ENCODE results near the gene TPRX2.
"Not testable (repeated sequence)": the region's sequence is repeated elsewhere in the genome, so short reads cannot be mapped to it uniquely, and the experiment has no call there.

Gene TPRX2

DNA sequence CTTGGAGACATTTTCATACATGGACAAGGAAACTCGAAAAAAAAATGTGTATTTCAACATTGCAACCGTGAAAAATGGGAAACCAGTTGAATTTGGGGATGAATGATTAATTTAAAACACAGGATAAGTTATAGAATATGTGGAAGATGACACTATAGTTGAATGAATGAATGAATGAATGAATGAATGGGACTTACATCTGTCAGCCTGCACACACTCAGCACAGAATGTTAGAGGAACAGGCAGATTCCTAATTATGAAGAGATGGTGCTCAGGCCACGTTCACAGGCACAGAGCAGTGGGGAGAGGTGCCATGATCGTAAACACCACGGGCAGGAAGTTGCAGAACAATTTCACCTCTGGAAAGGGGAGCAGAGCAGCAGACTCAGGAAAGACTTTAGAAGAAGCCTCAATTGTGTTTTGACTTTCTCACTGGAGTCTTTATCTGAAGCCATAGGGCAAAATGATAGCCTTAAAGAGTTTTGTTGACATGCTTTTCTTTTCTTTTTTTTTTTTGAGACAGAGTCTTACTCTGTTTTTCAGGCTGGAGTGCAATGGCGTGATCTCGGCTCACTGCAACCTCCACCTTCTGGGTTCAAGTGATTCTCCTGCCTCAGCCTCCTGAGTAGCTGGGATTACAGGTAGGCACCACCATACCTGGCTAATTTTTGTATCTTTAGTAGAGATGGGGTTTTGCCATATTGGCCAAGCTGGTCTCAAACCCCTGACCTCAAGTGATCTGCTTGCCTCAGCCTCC is 32.0 kb downstream of the TPRX2 start:
- no peak overlapping the region for H3K27ac ChIP-seq (ENCODE audit: low read length)
- DNase-seq (ENCODE audit: low read depth, low spot score), result no peak
- H3K36me3 ChIP-seq (ENCODE audit: control insufficient read depth, insufficient read depth, low read length), result no peaks in the 10 kb centered on the region
- H3K27me3 ChIP-seq (ENCODE audit: control insufficient read depth, insufficient read depth, low read length), result no peaks in the 10 kb centered on the region
- 100% methylated on average over 1 of the region's 7 CpGs for WGBS (ENCODE audit: insufficient coverage, insufficient read length)
- no peaks in the 10 kb centered on the region; the same call in 1 of the 2 replicates for H3K9me3 ChIP-seq (ENCODE audit: control insufficient read depth, insufficient read depth, low read length)
- no peaks in the 10 kb centered on the region for H3K4me1 ChIP-seq (ENCODE audit: control insufficient read depth, insufficient read depth, low read length)
- H3K4me3 ChIP-seq (ENCODE audit: low read length), result no peak overlapping the region

DNA sequence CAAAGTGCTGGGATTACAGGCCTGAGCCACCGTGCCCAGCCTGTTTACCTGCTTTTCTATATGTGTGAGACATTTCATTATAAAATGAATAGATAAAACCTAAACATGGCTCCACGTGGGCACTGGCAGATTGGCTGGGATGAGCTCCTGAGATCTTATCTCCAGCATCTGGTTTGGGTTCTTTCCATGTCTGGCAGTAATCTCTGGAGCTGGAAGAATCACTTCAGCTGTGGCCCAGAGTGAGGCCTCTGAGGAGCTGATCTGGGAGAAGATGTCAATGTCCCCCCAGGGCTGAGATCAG is 32.5 kb downstream of the TPRX2 start:
- WGBS (ENCODE audit: insufficient coverage, insufficient read length), result no CpG with 5 or more reads among the region's 2 CpGs
- no peaks in the 10 kb centered on the region; the same call in 1 of the 2 replicates for H3K9me3 ChIP-seq (ENCODE audit: control insufficient read depth, insufficient read depth, low read length)
- no peaks in the 10 kb centered on the region for H3K4me1 ChIP-seq (ENCODE audit: control insufficient read depth, insufficient read depth, low read length)
- DNase-seq (ENCODE audit: low read depth, low spot score), result no peak
- no peak overlapping the region for H3K4me3 ChIP-seq (ENCODE audit: low read length)
- no peaks in the 10 kb centered on the region for H3K27me3 ChIP-seq (ENCODE audit: control insufficient read depth, insufficient read depth, low read length)
- H3K36me3 ChIP-seq (ENCODE audit: control insufficient read depth, insufficient read depth, low read length), result no peaks in the 10 kb centered on the region
- no peak overlapping the region for H3K27ac ChIP-seq (ENCODE audit: low read length)

DNA sequence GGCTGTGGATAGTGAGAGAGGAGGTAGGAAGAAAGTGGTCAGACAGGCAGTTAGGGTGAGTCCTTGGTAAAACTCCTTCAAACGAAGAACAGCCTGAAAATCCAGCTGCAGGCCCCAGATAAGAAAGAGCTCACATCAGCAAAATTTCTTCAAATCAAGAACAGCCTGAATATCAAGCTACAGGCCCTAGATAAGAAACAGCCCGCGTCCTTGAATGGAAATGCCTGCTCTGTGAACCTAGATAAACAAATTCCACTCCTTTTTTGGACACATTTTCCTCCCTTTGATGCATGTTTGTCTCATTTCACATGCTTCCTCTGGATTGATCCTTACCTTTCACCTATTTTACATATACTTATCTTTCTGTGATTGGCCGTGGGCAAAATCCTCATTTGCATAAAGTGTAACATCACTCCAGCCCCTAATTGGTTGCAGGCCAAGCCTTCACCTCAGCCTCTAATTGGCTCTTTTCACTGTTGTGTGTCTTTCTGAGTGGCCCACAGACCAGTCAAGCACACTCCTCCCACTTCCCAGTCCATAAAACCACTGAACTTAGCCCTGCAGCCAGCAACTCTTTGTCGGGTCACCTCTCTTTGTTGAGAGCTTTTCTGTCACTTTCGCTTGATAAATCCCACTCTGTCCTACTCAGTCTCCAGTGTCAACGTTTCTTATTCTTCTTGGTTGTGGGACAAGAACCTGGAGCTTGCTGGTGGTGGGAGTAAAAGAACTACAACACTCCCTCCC is 33.1 kb downstream of the TPRX2 start:
- Histone ChIP-seq H3K4me3 (ENCODE audit: low read length) (no peak overlapping the region), H3K9me3 (ENCODE audit: control insufficient read depth, insufficient read depth, low read length) (no peaks in the 10 kb centered on the region; the same call in 1 of the 2 replicates), H3K36me3 (ENCODE audit: control insufficient read depth, insufficient read depth, low read length) (no peaks in the 10 kb centered on the region), H3K27ac (ENCODE audit: low read length) (no peak overlapping the region), H3K4me1 (ENCODE audit: control insufficient read depth, insufficient read depth, low read length) (no peaks in the 10 kb centered on the region), H3K27me3 (ENCODE audit: control insufficient read depth, insufficient read depth, low read length) (no peaks in the 10 kb centered on the region)
- no peak for DNase-seq (ENCODE audit: low read depth, low spot score)
- WGBS (ENCODE audit: insufficient coverage, insufficient read length), result no CpG with 5 or more reads among the region's 7 CpGs

DNA sequence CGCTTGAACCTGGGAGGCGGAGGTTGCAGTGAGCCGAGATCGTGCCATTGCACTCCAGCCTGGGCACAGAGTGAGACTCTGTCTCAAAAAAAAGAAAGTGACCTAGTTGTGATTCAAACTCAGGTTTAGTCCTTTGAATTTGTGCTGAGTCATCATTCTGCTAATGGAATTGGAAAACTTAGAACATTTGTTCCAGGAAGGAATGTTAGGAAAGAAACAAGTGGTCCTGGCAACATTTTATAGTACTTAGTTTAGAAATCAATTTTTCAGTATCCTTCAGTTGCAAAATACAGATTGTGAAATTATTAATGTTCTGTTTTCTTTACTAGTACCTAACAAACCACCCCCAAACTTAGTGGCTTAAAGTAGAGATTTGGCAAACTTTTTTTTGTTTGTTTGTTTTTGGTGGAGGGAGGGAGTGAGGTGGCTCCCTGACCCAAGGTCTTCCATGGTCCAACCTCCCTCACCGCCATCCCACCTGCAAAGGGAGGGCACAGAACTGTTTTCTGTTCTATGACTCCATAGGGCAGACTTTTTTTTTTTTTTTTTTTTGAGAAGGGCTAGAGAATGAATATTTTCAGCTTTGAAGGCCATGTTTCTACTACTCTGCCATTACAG is 36.2 kb downstream of the TPRX2 start:
- no peak for DNase-seq (ENCODE audit: low read depth, low spot score)
- Histone ChIP-seq H3K9me3 (ENCODE audit: control insufficient read depth, insufficient read depth, low read length) (no peaks in the 10 kb centered on the region; the same call in 1 of the 2 replicates), H3K36me3 (ENCODE audit: control insufficient read depth, insufficient read depth, low read length) (no peaks in the 10 kb centered on the region), H3K4me1 (ENCODE audit: control insufficient read depth, insufficient read depth, low read length) (no peaks in the 10 kb centered on the region), H3K27me3 (ENCODE audit: control insufficient read depth, insufficient read depth, low read length) (no peaks in the 10 kb centered on the region), H3K27ac (ENCODE audit: low read length) (no peak overlapping the region), H3K4me3 (ENCODE audit: low read length) (no peak overlapping the region)
- no CpG with 5 or more reads among the region's 5 CpGs for WGBS (ENCODE audit: insufficient coverage, insufficient read length)

GRCh38 chr19:47896019-47896418 is 37.0 kb downstream of the TPRX2 start:
- Histone ChIP-seq H3K4me1 (ENCODE audit: control insufficient read depth, insufficient read depth, low read length) (no peaks in the 10 kb centered on the region), H3K4me3 (ENCODE audit: low read length) (no peak overlapping the region), H3K27ac (ENCODE audit: low read length) (no peak overlapping the region), H3K27me3 (ENCODE audit: control insufficient read depth, insufficient read depth, low read length) (no peaks in the 10 kb centered on the region), H3K36me3 (ENCODE audit: control insufficient read depth, insufficient read depth, low read length) (no peaks in the 10 kb centered on the region), H3K9me3 (ENCODE audit: control insufficient read depth, insufficient read depth, low read length) (no peaks in the 10 kb centered on the region; the same call in 1 of the 2 replicates)
- no peak for DNase-seq (ENCODE audit: low read depth, low spot score)
- WGBS (ENCODE audit: insufficient coverage, insufficient read length), result 100% methylated on average over 1 of the region's 4 CpGs

GRCh38 chr19:47896773-47897172 is 37.7 kb downstream of the TPRX2 start:
- WGBS (ENCODE audit: insufficient coverage, insufficient read length), result no CpG with 5 or more reads among the region's 5 CpGs
- Histone ChIP-seq H3K4me3 (ENCODE audit: low read length) (no peak overlapping the region), H3K27me3 (ENCODE audit: control insufficient read depth, insufficient read depth, low read length) (no peaks in the 10 kb centered on the region), H3K27ac (ENCODE audit: low read length) (no peak overlapping the region), H3K9me3 (ENCODE audit: control insufficient read depth, insufficient read depth, low read length) (no peaks in the 10 kb centered on the region; the same call in 1 of the 2 replicates), H3K4me1 (ENCODE audit: control insufficient read depth, insufficient read depth, low read length) (no peaks in the 10 kb centered on the region), H3K36me3 (ENCODE audit: control insufficient read depth, insufficient read depth, low read length) (no peaks in the 10 kb centered on the region)
- no peak for DNase-seq (ENCODE audit: low read depth, low spot score)

GRCh38 chr19:47897861-47898260 is 38.8 kb downstream of the TPRX2 start:
- Histone ChIP-seq H3K4me3 (ENCODE audit: low read length) (no peak overlapping the region), H3K36me3 (ENCODE audit: control insufficient read depth, insufficient read depth, low read length) (no peaks in the 10 kb centered on the region), H3K9me3 (ENCODE audit: control insufficient read depth, insufficient read depth, low read length) (no peaks in the 10 kb centered on the region; the same call in 1 of the 2 replicates), H3K27me3 (ENCODE audit: control insufficient read depth, insufficient read depth, low read length) (no peaks in the 10 kb centered on the region), H3K27ac (ENCODE audit: low read length) (no peak overlapping the region), H3K4me1 (ENCODE audit: control insufficient read depth, insufficient read depth, low read length) (no peaks in the 10 kb centered on the region)
- DNase-seq (ENCODE audit: low read depth, low spot score), result no peak
- WGBS (ENCODE audit: insufficient coverage, insufficient read length), result no CpG with 5 or more reads among the region's 9 CpGs

DNA sequence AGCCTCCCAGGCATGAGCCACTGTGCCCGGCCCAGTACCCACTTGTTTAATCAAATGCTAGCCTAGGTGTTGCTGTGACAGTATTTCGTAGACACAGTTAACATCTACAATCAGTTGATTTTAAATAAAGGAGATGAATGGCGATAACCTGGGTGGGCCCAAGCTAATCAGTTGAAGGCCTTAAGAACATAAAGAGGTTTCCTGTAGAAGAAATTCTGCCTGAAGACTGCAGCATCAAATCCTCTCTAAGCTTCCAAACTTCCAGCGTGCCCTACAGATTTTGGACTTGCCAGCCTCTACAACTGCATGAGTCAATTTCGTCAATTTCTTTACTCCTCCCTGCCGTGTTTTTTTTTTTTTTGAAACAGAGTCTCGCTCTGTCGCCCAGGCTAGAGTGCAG is 40.3 kb downstream of the TPRX2 start:
- H3K36me3 ChIP-seq (ENCODE audit: control insufficient read depth, insufficient read depth, low read length), result no peaks in the 10 kb centered on the region
- no peak for DNase-seq (ENCODE audit: low read depth, low spot score)
- no peak overlapping the region for H3K27ac ChIP-seq (ENCODE audit: low read length)
- H3K4me3 ChIP-seq (ENCODE audit: low read length), result no peak overlapping the region
- no peaks in the 10 kb centered on the region for H3K9me3 ChIP-seq (ENCODE audit: control insufficient read depth, insufficient read depth, low read length)
- no peaks in the 10 kb centered on the region for H3K27me3 ChIP-seq (ENCODE audit: control insufficient read depth, insufficient read depth, low read length)
- no CpG with 5 or more reads among the region's 8 CpGs for WGBS (ENCODE audit: insufficient coverage, insufficient read length)
- no peaks in the 10 kb centered on the region for H3K4me1 ChIP-seq (ENCODE audit: control insufficient read depth, insufficient read depth, low read length)

DNA sequence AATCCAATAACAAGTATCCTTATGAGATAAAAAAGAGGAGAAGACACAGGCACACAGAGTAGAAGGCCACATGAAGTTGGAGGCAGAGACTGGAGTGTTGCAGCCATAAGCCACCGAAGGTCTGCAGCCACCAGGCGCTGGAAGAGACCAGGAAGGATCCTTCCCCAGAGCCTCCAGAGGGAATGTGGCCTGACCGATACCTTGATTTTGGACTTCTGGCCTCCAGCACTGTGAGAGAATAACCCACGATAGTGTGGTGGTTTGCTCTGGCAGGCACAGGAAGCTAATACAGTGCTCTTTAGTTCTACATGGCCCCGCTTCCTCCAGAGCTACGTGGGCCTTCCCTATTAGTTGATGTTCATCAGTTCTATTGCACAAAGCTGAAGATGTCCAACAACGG is 42.3 kb downstream of the TPRX2 start:
- no peaks in the 10 kb centered on the region for H3K27me3 ChIP-seq (ENCODE audit: control insufficient read depth, insufficient read depth, low read length)
- H3K36me3 ChIP-seq (ENCODE audit: control insufficient read depth, insufficient read depth, low read length), result no peaks in the 10 kb centered on the region
- DNase-seq (ENCODE audit: low read depth, low spot score), result no peak
- WGBS (ENCODE audit: insufficient coverage, insufficient read length), result no CpG with 5 or more reads among the region's 7 CpGs
- H3K4me1 ChIP-seq (ENCODE audit: control insufficient read depth, insufficient read depth, low read length), result no peaks in the 10 kb centered on the region
- no peak overlapping the region for H3K27ac ChIP-seq (ENCODE audit: low read length)
- H3K9me3 ChIP-seq (ENCODE audit: control insufficient read depth, insufficient read depth, low read length), result no peaks in the 10 kb centered on the region
- no peak overlapping the region for H3K4me3 ChIP-seq (ENCODE audit: low read length)

DNA sequence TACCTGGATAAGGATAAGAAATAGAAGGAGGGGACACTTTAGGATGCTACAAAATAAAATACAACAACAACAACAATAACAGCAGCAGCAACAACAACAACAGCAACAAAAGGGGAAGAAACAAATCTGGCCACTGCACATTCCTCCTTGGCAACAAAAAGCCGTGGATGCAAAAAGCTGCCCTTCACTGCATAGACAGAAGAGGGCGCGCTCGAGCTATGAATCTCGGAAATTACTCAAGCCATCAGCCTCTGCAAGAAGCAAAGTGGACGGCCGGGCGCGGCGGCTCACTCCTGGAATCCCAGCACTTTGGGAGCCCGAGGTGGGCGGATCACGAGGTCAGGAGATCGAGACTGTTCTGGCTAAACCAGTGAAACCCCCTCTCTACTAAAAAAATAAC is 50.3 kb downstream of the TPRX2 start:
- H3K4me3 ChIP-seq (ENCODE audit: low read length); H3K4me1 ChIP-seq (ENCODE audit: control insufficient read depth, insufficient read depth, low read length); H3K9me3 ChIP-seq (ENCODE audit: control insufficient read depth, insufficient read depth, low read length); H3K27me3 ChIP-seq (ENCODE audit: control insufficient read depth, insufficient read depth, low read length); H3K27ac ChIP-seq (ENCODE audit: low read length); H3K36me3 ChIP-seq (ENCODE audit: control insufficient read depth, insufficient read depth, low read length); DNase-seq (ENCODE audit: low read depth, low spot score): not testable (repeated sequence)
- WGBS (ENCODE audit: insufficient coverage, insufficient read length), result no CpG with 5 or more reads among the region's 14 CpGs

Measured in iPS DF 6.9 (cell line).